Left forelimb (tissue), 1 donor: Measurements from ENCODE around the gene RRAS.

Experiments used
- DNase-seq: peaks from one replicate; pipeline ENCODE4 v3.0.0-alpha.2; 2018; ENCODE audit warnings: low spot score

RRAS gene

DNA sequence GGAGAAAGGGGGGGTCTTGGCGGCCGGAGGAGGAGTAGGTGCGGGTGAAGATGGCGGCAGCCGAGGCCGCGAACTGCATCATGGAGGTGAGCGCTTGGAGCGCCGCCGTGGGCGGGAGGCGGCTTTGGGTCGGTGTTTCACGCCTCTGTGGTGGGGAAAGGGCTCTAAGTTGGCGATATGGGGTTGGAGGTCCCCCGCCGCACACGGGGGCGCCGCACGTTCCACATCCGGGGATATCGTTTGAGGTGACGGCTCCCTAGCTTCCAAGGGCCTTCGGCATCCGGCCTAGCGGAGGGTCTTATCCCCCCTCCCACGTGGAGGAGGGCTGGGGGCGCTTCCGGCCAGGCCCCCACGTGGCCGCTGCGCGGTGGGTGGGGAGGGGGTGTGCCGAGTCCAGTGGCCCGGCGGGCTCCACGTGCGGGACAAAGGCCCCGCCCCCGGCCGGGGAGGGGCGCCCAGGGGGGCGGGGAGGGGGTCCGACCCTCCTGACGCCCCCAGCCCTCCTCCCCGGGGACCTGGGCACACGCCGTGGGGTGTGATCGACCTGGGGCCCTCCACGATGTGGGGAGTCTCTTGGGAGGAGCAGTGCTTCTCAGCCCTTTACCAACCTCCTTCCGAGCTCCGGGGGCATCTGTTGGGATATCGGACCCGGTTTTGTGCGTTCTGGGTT, 37.4 kb upstream of the RRAS start, which contains the start of gene PRMT1:
Gene PRMT1 (plus strand): TSS at position 41 of the 670 bp plus-strand sequence. CDS start 10 bp downstream, at position 51.
- peak; percentile 86 for DNase-seq

- peak; percentile 100 for DNase-seq
Measured at GRCh38 chr19:49676784-49677230, 36.9 kb upstream of the RRAS start.

GRCh38 chr19:49676136-49676783, 36.3 kb upstream of the RRAS start:
- DNase-seq = no peak

DNA sequence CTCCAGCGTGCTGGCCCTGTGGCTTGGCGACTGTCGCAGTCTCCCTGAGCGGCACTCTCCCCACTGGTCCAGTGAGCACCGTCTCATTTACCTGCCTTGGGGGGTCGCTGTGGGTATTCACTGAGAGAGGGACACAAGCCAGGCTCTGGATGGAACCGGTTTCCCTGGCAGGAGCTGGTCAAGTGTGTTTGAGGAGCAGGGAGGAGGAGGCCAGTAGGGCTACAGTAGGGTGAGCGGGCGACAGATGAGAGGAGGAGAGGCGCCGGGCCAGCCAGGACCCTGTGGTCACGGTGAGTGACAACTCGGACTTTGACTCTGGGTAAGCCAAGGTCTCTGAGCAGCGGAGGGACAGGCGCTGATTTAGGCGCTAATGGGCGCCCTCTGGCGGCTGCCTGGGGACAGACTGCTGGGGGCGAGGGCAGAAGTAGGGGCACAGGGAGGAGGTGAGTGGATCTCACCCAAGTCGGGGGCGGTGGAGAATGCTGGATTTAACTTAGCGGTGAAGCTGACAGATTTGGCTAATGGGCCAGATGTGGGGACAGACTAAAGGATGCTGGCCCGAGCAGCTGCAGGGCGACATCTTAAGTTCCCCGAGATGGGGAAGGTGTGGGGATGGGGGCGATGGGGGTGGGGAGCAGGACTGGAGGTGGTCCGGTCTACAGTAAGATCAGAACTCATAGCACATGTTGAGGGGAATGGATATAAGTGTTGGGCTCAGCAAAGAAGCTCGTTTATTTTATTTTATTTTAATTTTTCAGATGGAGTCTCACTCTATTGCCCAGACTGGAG, 32.4 kb upstream of the RRAS start:
- DNase-seq = no peak

DNA sequence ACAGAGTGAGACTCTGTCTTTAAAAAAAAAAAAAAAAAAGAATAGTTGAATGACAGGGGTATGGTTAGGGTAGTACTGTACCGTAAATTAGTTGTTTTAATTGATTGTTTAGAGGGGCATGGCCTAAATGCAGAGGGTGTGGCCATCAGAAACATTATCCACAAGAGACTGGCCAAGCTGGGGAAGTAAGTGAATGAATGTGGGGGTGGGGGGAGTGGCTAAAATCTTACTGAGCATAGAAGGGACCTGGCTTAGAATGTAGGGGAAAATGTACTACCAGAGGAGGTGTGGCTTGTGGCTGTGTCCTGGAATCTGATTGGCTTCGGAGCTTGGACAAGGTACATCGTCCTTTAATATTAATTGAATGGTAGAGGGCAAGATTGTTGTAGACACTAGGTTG, 29.6 kb upstream of the RRAS start:
- no peak for DNase-seq

GRCh38 chr19:49667473-49667872, 27.5 kb upstream of the RRAS start:
- no peak for DNase-seq

DNA sequence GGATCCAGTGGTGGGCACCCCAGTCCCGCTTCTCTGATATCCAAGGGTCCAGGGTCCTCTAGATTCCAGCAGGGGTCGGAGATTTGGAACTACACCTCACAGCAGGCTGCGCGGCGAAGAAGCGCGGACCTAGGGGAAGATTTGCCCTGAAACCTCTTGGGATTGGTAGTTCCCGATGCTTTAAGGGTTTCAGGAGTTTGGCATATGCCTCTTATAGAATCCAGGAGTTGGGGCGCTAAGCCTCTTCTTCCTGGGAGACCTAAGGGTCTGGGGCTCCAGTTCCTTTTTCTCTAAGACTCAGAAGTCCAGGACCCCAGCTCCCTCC, 26.1 kb upstream of the RRAS start:
- no peak for DNase-seq

GRCh38 chr19:49665351-49666119, 25.6 kb upstream of the RRAS start, which contains the start of the genes BCL2L12 and IRF3:
TSS of gene BCL2L12 (plus strand) at chr19:49665933. CDS start at chr19:49666693, 760 bp downstream.
TSS of gene IRF3 (minus strand) at chr19:49665857. CDS start at chr19:49664838, 1,019 bp downstream.
- peak; percentile 95 for DNase-seq

DNA sequence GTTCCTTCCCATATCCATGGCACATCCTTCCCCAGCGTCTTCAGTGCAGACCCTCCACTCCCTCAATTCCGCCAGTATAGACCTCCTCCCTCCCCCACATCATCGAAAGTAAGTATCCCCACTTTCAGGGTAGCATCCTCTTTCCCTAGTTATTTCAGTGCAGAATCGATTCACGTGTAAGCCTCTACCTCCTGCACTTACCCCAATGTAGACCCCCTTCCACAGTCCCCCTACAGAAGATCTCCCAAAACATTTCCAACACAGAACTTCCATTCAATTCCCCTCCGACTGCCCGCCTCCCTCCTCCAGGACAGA, 25.1 kb upstream of the RRAS start:
- DNase-seq = no peak

DNA sequence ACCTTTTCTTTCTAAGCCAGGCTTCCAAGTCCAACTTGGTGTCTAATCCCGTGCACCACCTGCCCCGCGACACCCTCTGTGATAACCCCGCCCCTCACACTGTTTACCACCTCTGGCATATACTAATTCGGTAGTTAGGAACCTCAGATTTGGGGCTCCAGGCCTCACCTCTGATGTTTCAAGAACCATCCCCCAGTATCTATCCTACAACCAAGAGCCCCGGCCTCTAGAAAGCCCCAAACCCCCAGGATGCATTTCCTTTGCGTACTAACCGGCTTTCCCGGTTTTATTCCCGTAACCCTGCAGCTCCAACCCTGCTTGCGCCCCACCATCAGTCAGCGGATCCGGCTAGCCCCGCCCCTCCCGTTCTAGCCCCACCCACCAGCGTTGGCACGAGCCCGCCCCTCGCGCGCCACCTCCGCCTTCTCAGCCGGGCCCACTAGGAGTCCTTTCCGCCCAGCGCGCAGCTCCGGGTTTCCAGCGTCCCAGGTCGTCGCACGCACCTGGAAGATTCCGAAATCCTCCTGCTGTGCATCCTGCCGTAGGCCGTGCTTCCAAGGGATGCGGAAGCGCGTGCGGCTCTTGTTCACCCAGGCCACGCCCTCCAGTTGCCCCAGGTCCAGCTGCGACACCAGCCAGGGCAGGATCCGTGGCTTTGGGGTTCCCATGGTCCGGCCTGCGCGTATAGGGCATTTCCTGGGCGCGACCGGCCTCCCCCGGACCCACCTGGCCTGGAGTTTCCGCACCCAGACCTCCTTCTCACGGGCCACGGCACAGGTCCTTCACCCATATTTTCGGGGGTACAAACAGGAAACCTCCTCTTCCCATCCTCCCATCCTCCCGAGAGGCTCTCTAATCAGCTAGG, 24.5 kb upstream of the RRAS start:
- peak; percentile 87 for DNase-seq

DNA sequence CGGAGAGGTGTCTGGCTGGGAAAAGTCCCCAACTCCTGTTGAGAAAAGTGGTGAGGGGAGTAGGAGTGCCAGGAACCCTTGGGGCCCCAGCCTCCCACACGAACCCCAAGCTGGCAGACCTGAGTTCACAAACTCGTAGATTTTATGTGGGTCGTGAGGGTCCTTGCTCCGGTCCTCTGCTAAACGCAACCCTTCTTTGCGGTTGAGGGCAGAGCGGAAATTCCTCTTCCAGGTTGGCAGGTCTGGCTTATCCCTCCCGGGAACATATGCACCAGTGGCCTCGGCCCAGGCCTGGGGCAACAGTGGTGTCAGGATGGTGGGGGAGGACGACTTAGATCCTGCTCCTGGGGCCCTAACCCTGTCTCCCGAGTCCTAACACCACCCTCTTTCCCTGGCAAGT, 23.3 kb upstream of the RRAS start:
- DNase-seq = no peak

DNA sequence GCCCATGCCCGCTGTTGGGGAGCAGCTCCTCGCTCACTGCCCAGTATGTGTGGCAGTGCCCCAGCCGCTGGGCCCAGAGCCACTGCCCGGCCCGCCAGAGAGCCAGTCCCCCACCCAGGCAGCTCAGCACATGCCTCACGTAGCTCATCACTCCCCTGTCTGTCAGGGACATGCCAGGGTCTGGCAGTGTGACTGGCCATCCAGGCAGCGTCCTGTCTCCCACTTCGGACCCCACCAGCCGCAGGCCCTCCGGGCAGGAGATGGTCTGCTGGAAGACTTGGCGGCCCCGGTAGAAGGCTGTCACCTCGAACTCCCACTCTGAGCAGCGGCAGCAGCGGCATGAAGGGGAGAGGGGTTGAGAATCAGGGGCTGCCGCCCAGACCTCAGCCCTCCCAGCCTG, 22.1 kb upstream of the RRAS start:
- DNase-seq = no peak

DNA sequence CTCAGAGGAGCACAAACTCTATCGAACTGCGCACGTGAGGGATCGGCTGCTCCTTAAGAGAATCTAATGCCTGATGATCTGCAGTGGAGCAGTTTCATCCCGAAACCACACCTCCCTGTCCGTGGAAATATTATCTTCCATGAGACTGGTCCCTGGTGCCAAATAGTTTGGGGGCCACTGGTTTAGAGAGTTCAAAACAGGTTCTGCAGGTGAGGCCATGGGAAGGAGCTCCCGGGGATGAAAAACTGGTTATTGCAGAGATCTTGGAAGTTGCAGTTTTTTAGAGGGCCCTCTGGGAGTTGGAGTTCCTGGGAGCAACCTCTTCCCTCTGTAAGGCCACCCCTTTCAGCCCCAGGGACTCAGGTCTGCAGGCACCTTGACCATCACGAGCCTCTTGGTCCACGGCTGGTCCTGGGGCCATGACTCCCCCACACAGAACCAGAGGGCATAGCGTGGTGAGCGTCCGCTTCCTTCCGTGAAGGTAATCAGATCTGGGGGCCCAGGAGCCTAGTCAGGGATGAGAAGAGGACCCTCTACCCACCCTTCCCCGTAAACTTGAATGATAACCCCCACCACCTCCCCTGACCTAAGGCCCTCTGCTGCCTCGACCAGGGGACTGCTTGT, 20.5 kb upstream of the RRAS start:
- DNase-seq = no peak

DNA sequence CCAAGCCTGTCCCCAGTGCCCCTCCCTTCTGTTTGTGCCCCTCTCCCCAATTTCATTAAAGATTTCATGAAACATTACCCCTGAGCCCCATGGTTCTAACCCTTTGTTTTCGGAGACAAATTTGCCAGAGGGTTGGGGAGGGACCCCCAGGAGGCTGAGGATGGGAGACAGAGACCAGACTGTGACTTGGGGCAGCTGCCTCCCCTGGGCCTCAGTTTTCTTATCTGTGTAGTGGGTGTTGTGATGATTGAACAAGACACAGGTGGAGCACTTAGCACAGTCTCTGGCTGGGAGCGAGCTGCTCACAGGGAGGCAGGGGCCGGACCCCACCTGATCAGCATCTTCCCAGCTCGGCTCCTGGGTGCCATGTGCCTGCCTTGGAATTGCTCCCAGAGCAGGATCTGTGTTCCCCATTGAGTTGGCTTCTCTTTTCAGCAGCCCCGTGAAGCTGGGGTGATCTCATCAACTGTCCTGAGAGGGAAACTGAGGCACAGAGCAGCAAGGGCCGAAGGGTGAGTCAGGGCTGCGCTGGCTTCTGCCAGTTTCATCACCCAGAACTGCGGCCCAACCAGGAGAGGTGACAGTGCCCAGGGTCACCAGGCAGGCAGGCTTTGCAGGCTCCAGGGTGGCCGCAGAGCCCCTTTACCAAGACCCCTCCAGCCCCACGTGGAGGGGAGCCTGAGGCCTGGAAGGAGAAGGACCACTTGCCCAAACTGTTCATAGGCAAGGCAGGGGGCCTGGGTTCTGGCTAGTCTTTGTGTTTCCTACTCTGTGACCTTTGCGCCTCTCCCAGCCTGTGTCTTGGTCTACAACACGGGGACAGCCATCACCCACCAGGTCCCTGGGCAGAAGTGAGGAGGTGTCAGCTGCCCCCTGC, 18.9 kb upstream of the RRAS start:
- no peak for DNase-seq

DNA sequence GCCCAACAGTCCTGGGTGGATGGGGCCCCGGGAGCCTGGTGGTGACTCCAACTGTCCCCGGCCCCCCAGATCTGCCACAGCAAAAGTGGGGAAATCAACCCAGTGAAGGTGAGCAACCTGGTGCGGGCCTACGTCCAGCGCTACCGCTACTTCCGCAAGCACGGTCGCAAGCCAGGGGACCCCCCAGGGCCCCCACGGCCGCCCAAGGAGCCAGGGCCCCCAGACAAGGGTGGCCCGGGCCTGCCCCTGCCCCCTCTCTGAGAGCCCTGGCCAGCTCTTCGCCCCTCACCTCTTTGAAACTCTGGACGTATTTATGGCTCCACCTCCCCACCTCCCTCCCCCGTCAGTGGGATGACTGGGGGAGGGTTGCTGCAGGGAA, 18.2 kb upstream of the RRAS start:
- no peak for DNase-seq

GRCh38 chr19:49657493-49658138, 17.7 kb upstream of the RRAS start:
- no peak for DNase-seq

GRCh38 chr19:49656456-49657109, 16.6 kb upstream of the RRAS start:
- no peak for DNase-seq

DNA sequence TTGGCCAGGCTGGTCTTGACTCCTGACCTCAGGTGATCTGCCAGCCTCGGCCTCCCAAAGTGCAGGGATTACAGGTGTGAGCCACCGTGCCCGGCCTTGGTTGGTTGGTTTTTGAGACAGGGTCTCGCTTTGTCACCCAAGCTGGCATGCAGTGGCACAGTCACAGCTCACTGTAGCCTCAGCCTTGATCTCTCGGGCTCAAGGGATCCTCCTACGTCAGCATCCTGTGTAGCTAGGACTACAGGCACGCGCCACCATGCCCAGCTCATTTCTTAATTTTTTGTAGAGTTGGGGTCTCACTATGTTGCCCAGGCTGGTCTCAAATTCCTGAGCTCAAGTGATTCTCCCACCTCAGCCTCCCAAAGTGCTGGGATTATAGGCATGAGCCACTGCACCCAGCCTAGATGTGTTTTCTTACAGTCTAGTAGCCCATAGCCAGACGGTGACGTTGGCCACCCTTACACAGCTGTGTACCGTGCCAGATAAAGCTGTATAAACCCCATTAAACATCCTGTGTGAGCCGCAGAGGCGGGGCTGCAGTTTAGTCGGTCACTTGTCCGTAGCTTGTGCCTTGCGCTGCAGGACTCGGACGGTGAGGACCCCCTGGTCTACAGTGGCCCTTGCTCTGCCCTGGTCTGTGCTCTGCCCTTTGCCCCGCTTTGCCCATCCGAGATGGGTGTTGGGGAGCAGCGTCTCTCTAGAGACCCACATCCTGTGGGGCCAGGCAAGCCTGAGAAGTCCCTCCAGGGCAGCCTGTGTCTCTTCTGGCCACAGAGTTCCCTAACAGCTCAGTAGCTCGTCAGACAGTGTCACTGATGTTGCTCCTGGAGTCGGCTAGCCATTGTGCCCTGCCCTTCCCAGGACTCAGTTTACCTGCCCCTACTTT, 15.9 kb upstream of the RRAS start:
- no peak for DNase-seq
